OCI-LY7 (cell line): ENCODE measurements around the gene TACR1.

Experiments used
- CTCF ChIP-seq: fragments of 200-600 bp; sonication (generic); conservative IDR thresholded peaks from 2 replicates; pipeline ENCODE4 v1.5.1; 2014; ENCODE audit warnings: mild to moderate bottlenecking, antibody characterized with exemption, low read length, moderate library complexity, mixed read lengths
- EZH2phosphoT487 ChIP-seq: fragments of 200-600 bp; sonication (generic); IDR thresholded peaks from 2 replicates; pipeline ENCODE4 v1.6.1; 2018; ENCODE audit warnings: low read depth, borderline replicate concordance, mild to moderate bottlenecking, mixed run types, antibody characterized with exemption, low read length, moderate library complexity, mixed read lengths

- TF ChIP-seq CTCF (no peak), EZH2phosphoT487 (no peak)
These were observed 179.5 kb downstream of the TACR1 start for GRCh38 chr2:75019790-75020189.
